IMR-90 (cell line): Measurements from ENCODE around the gene CDC73.

Source experiments
- BHLHE40 ChIP-seq: fragments of 150-350 bp; IDR thresholded peaks from 2 replicates; pipeline ENCODE4 v1.6.1; 2016; ENCODE audit warnings: mild to moderate bottlenecking, low read depth, low read length
- CTCF ChIP-seq: conservative IDR thresholded peaks from 2 replicates; pipeline ENCODE4 v1.5.1; 2012; ENCODE audit warnings: mild to moderate bottlenecking, low read depth, low read length, improper control_type of control experiment
- ELK1 ChIP-seq: fragments of 150-350 bp; IDR thresholded peaks from 2 replicates; pipeline ENCODE4 v1.6.1; 2016; ENCODE audit warnings: low read depth, mild to moderate bottlenecking, low read length, moderate library complexity, borderline replicate concordance
- POLR2A ChIP-seq: IDR thresholded peaks from 2 replicates; pipeline ENCODE4 v1.6.1; 2012; ENCODE audit warnings: mild to moderate bottlenecking, low read depth, low read length
- RAD21 ChIP-seq: IDR thresholded peaks from 2 replicates; pipeline ENCODE4 v1.6.1; 2012; ENCODE audit warnings: low read length, improper control_type of control experiment
- RCOR1 ChIP-seq: IDR thresholded peaks from 2 replicates; pipeline ENCODE4 v1.6.1; 2012; ENCODE audit warnings: mild to moderate bottlenecking, low read length, improper control_type of control experiment; ENCODE audit not compliant: insufficient replicate concordance
- SMC3 ChIP-seq: fragments of 150-350 bp; IDR thresholded peaks from 2 replicates; pipeline ENCODE4 v1.6.1; 2016; ENCODE audit warnings: low read depth, mild to moderate bottlenecking, antibody characterized with exemption, low read length, moderate library complexity
- USF2 ChIP-seq: fragments of 150-350 bp; IDR thresholded peaks from 2 replicates; pipeline ENCODE4 v1.6.1; 2017; ENCODE audit warnings: mild to moderate bottlenecking, antibody characterized with exemption, low read length, low read depth

GRCh38 chr1:193240609-193241008 lies 118.8 kb downstream of the CDC73 start:
- TF ChIP-seq CTCF (no peak), USF2 (no peak), RAD21 (no peak), ELK1 (no peak), RCOR1 (no peak), POLR2A (no peak), SMC3 (no peak), BHLHE40 (no peak)
